H1 (cell line): Measurements from ENCODE around the gene SLX4IP. TPM values are rescaled to one million over a fixed set of nuclear protein-coding genes. Genes with fewer than 3 reads are reported as not detected.

Experiments
- CTCF ChIA-PET: fragments of 300-600 bp; sonication (Branson Sonifier 250); formaldehyde crosslinking; loops from one replicate; lab custom pipeline; 2021; ENCODE audit not compliant: partially characterized antibody; lab: Charles Lee
- POLR2A ChIA-PET: fragments of 300-600 bp; sonication (Branson Sonifier 250); formaldehyde crosslinking; loops from one replicate; lab custom pipeline; 2021; ENCODE audit warnings: inconsistent platforms; ENCODE audit not compliant: partially characterized antibody; lab: Charles Lee
- DNase-seq, 2 experiments: peaks; one replicate each; pipeline versions ENCODE4 v3.0.0 to v3.0.0-alpha.2; 2010 to 2022; ENCODE audit warnings: low spot score in 2 of 2, low read depth in 1 of 2, mixed read lengths in 1 of 2
- FAIRE-seq: peaks from 2 replicates; lab custom pipeline; 2011; peaks lifted over from hg19 to GRCh38; lab: Jason Lieb, UNC
- H2AFZ ChIP-seq: 2 replicates; pipeline ENCODE4 v1.8.1; 2012; ENCODE audit warnings: low read length, inconsistent platforms
- H2AK5ac ChIP-seq: 2 replicates; pipeline ENCODE4 v1.6.1; 2013; ENCODE audit warnings: low read depth, low read length
- H2BK120ac ChIP-seq: replicated peaks from 2 replicates; pipeline ENCODE3; 2013; ENCODE audit warnings: low read depth, low read length, inconsistent platforms
- H2BK12ac ChIP-seq: 2 replicates; pipeline ENCODE4 v1.6.1; 2013; ENCODE audit warnings: low read depth, low read length
- H2BK15ac ChIP-seq: 2 replicates; pipeline ENCODE4 v1.6.1; 2013; ENCODE audit warnings: low read length
- H2BK20ac ChIP-seq: 2 replicates; pipeline ENCODE4 v1.6.1; 2013; ENCODE audit warnings: low read length
- H2BK5ac ChIP-seq: 2 replicates; pipeline ENCODE4 v1.6.1; 2013; ENCODE audit warnings: low read depth, low read length
- H3K14ac ChIP-seq: 2 replicates; pipeline ENCODE4 v1.6.1; 2013; ENCODE audit warnings: inconsistent platforms; ENCODE audit not compliant: insufficient read length
- H3K18ac ChIP-seq: 2 replicates; pipeline ENCODE4 v1.6.1; 2013; ENCODE audit warnings: low read length; ENCODE audit errors: extremely low read depth
- H3K23ac ChIP-seq: 2 replicates; pipeline ENCODE4 v1.6.1; 2013; ENCODE audit warnings: inconsistent platforms; ENCODE audit not compliant: insufficient read length
- H3K23me2 ChIP-seq: 2 replicates; pipeline ENCODE4 v1.6.1; 2013; ENCODE audit warnings: low read depth, low read length
- H3K27ac ChIP-seq: 2 replicates; pipeline ENCODE4 v1.6.1; 2011; ENCODE audit warnings: low read depth, low read length, inconsistent platforms
- H3K27me3 ChIP-seq, 4 experiments: replicated peaks in 1 of 4; 1 replicate in 1 of 4; 2 replicates in 3 of 4; pipeline versions ENCODE4 v1.6.1 to v1.8.1; 2011 to 2013; ENCODE audit warnings: low read length in 3 of 4, mild to moderate bottlenecking in 3 of 4, inconsistent platforms in 2 of 4, mixed read lengths in 2 of 4, moderate library complexity in 1 of 4; ENCODE audit not compliant: control insufficient read depth in 3 of 4, insufficient read depth in 3 of 4; ENCODE audit errors: extremely low read depth in 1 of 4
- H3K36me3 ChIP-seq, 4 experiments: 2 replicates each; pipeline versions ENCODE4 v1.6.1 to v1.8.1; 2011 to 2013; ENCODE audit warnings: mild to moderate bottlenecking in 4 of 4, low read length in 3 of 4, moderate library complexity in 2 of 4, control low read depth in 1 of 4, inconsistent platforms in 1 of 4; ENCODE audit not compliant: insufficient read depth in 4 of 4, control insufficient read depth in 2 of 4
- H3K4ac ChIP-seq: replicated peaks from 2 replicates; pipeline ENCODE3; 2013; ENCODE audit warnings: low read length, low read depth, mixed read lengths, inconsistent platforms; ENCODE audit not compliant: insufficient read length
- H3K4me1 ChIP-seq, 4 experiments: replicated peaks in 1 of 4; 1 replicate in 1 of 4; 2 replicates in 3 of 4; pipeline versions ENCODE4 v1.6.1 to v1.8.1; 2011 to 2013; ENCODE audit warnings: low read length in 3 of 4, inconsistent platforms in 2 of 4, mixed read lengths in 1 of 4; ENCODE audit not compliant: insufficient read depth in 4 of 4, control insufficient read depth in 3 of 4
- H3K4me2 ChIP-seq, 2 experiments: 2 replicates each; pipeline versions ENCODE4 v1.6.1 to v1.8.1; 2011 to 2013; ENCODE audit warnings: low read depth in 2 of 2, low read length in 2 of 2, control low read depth in 1 of 2, inconsistent platforms in 1 of 2, mild to moderate bottlenecking in 1 of 2; ENCODE audit not compliant: insufficient read depth in 1 of 2
- H3K4me3 ChIP-seq, 4 experiments: fragments of 200-600, 300-600 bp in 1 of 4; sonication (generic), shearing (Covaris generic), sonication (Bioruptor Twin) in 1 of 4; 2 replicates each; pipeline versions ENCODE4 v1.5.1 to v1.8.1; 2011 to 2016; ENCODE audit warnings: low read length in 4 of 4, low read depth in 3 of 4, control low read depth in 2 of 4, inconsistent platforms in 2 of 4, mild to moderate bottlenecking in 2 of 4, mixed read lengths in 1 of 4, moderate library complexity in 1 of 4; ENCODE audit not compliant: insufficient read depth in 2 of 4; ENCODE audit errors: extremely low read depth in 1 of 4
- H3K56ac ChIP-seq: replicated peaks from 2 replicates; pipeline ENCODE3; 2013; ENCODE audit warnings: low read depth, mild to moderate bottlenecking, mixed read lengths, low read length, inconsistent platforms; ENCODE audit not compliant: insufficient read length
- H3K79me1 ChIP-seq: 2 replicates; pipeline ENCODE4 v1.6.1; 2013; ENCODE audit warnings: low read depth, low read length, control low read depth
- H3K79me2 ChIP-seq, 2 experiments: 2 replicates each; pipeline versions ENCODE4 v1.6.1 to v1.8.1; 2012 to 2013; ENCODE audit warnings: low read length in 2 of 2, mild to moderate bottlenecking in 2 of 2, inconsistent platforms in 1 of 2; ENCODE audit not compliant: insufficient read depth in 2 of 2, control insufficient read depth in 1 of 2
- H3K9ac ChIP-seq, 4 experiments: replicated peaks in 1 of 4; 1 replicate in 1 of 4; 2 replicates in 3 of 4; pipeline versions ENCODE4 v1.6.1 to v1.8.1; 2011 to 2013; ENCODE audit warnings: low read depth in 3 of 4, low read length in 3 of 4, control low read depth in 2 of 4, mild to moderate bottlenecking in 2 of 4, moderate library complexity in 2 of 4, inconsistent platforms in 1 of 4; ENCODE audit errors: extremely low read depth in 1 of 4
- H3K9me3 ChIP-seq, 2 experiments: 2 replicates each; pipeline versions ENCODE4 v1.6.1 to v1.8.1; 2012 to 2013; ENCODE audit warnings: mild to moderate bottlenecking in 2 of 2, moderate library complexity in 2 of 2, control low read depth in 1 of 2, inconsistent platforms in 1 of 2, low read depth in 1 of 2, low read length in 1 of 2, mixed read lengths in 1 of 2; ENCODE audit not compliant: insufficient read depth in 2 of 2
- H4K20me1 ChIP-seq, 2 experiments: replicated peaks in 1 of 2; 2 replicates each; pipeline versions ENCODE3 to v1.8.1; 2011 to 2013; ENCODE audit warnings: inconsistent platforms in 2 of 2, low read length in 2 of 2, mild to moderate bottlenecking in 1 of 2; ENCODE audit not compliant: insufficient read depth in 2 of 2, control insufficient read depth in 1 of 2
- H4K5ac ChIP-seq: 2 replicates; pipeline ENCODE4 v1.6.1; 2013; ENCODE audit warnings: low read length, low read depth, mixed read lengths, inconsistent platforms; ENCODE audit not compliant: insufficient read length
- H4K8ac ChIP-seq: 2 replicates; pipeline ENCODE4 v1.8.0; 2013; ENCODE audit warnings: mild to moderate bottlenecking, moderate library complexity, low read length, inconsistent platforms; ENCODE audit not compliant: insufficient read depth; ENCODE audit errors: extremely low read depth
- H4K91ac ChIP-seq: replicated peaks from 2 replicates; pipeline ENCODE3; 2013; ENCODE audit warnings: low read length, mixed read lengths, inconsistent platforms; ENCODE audit not compliant: insufficient read length
- CBX5 ChIP-seq: fragments of 300-800, 300-1000 bp; sonication (generic); IDR thresholded peaks from 2 replicates; pipeline ENCODE4 v1.7.1; 2016; ENCODE audit warnings: antibody characterized with exemption, low read length, low read depth
- EGR1 ChIP-seq: IDR thresholded peaks from 2 replicates; pipeline ENCODE4 v1.6.1; 2011; ENCODE audit warnings: low read depth, low read length, borderline replicate concordance
- EZH2 ChIP-seq: fragments of 200-600 bp; sonication (generic); IDR thresholded peaks from 2 replicates; pipeline ENCODE4 v1.7.1; 2012; ENCODE audit warnings: low read depth, mild to moderate bottlenecking, moderate library complexity, low read length, inconsistent platforms; ENCODE audit not compliant: severe bottlenecking
- GABPA ChIP-seq: IDR thresholded peaks from 2 replicates; pipeline ENCODE4 v1.6.1; 2011; ENCODE audit warnings: mild to moderate bottlenecking, low read length, moderate library complexity, borderline replicate concordance; ENCODE audit not compliant: insufficient read depth
- MAFK ChIP-seq: IDR thresholded peaks from 2 replicates; pipeline ENCODE4 v1.6.1; 2012; ENCODE audit warnings: low read depth, mild to moderate bottlenecking, improper control_type of control experiment, low read length
- RAD21 ChIP-seq, 2 experiments: IDR thresholded peaks in 1 of 2; conservative IDR thresholded peaks in 1 of 2; 2 replicates each; pipeline ENCODE4 v1.6.1; 2011; ENCODE audit warnings: low read depth in 2 of 2, low read length in 2 of 2, improper control_type of control experiment in 1 of 2, inconsistent platforms in 1 of 2, mild to moderate bottlenecking in 1 of 2, moderate library complexity in 1 of 2
- RFX5 ChIP-seq: IDR thresholded peaks from 2 replicates; pipeline ENCODE4 v1.6.1; 2011; ENCODE audit warnings: low read depth, low read length, improper control_type of control experiment, borderline replicate concordance
- SIN3A ChIP-seq, 2 experiments: IDR thresholded peaks in 1 of 2; conservative IDR thresholded peaks in 1 of 2; 2 replicates each; pipeline ENCODE4 v1.6.1; 2011 to 2012; ENCODE audit warnings: low read length in 2 of 2, improper control_type of control experiment in 1 of 2, low read depth in 1 of 2, mild to moderate bottlenecking in 1 of 2
- SIX5 ChIP-seq: IDR thresholded peaks from 2 replicates; pipeline ENCODE4 v1.6.1; 2011; ENCODE audit warnings: mild to moderate bottlenecking, low read depth, low read length
- USF2 ChIP-seq: IDR thresholded peaks from 2 replicates; pipeline ENCODE4 v1.6.1; 2011; ENCODE audit warnings: low read length, improper control_type of control experiment
- WGBS, 2 experiments: shearing (Covaris generic) in 1 of 2; methylation state at CpG; one replicate each; pipeline versions ENCODE4 v1.1.6 to v1.1.7; 2013 to 2015; ENCODE audit warnings: low lambda C conversion rate in 2 of 2, mixed read lengths in 2 of 2, inconsistent platforms in 1 of 2, low coverage in 1 of 2, missing lambda C conversion rate in 1 of 2; ENCODE audit not compliant: insufficient replicate concordance in 2 of 2, insufficient coverage in 1 of 2, insufficient read length in 1 of 2; ENCODE audit errors: extremely low coverage in 1 of 2, missing lambda C conversion rate in 1 of 2; 5-methylcytosine and 5-hydroxymethylcytosine counted together
- polyA plus RNA-seq, 7 experiments: library from polyadenylated mRNA; depleted of rRNA in 3 of 7; stranded (reverse) in 5 of 7; unstranded in 2 of 7; fragments of >200 nt in 5 of 7; fragments of 200-250 nt in 2 of 7; gene quantifications; 1 replicate in 5 of 7; 2 replicates in 1 of 7; 4 replicates in 1 of 7; pipeline versions ENCODE4 v1.2.1 to v1.2.3, GENCODE V29; 2011 to 2013; ENCODE audit warnings: missing spikeins in 2 of 7, mixed read lengths in 2 of 7
- total RNA-seq: library from RNA; stranded (reverse); fragmentation: NEBNext Ultra II Directional; extraction: Animal tissue kit (Norgen Biotek cat#: 25700); gene quantifications from 2 replicates; pipeline ENCODE4 v1.2.1, GENCODE V29; 2021
- TF ChIP-seq, protein P1 (sequence below): IDR thresholded peaks from 2 replicates; pipeline ENCODE4 v1.6.1; 2012; ENCODE audit warnings: inconsistent platforms

Gene SLX4IP
- total and polyA plus RNA-seq, 2 of the 8 experiments (the other 6 are each of a cell fraction or from before 2014, with no cell fraction given): 2.4 to 8.7 TPM

GRCh38 chr20:10646006-10646405 lies 210.9 kb downstream of the SLX4IP start:
- Histone ChIP-seq H3K4me2 (no peak overlapping the region), H3K56ac (no peak overlapping the region), H4K20me1 (peaks cover 0 to 11% of the 10 kb centered on the region in 2 experiments), H3K79me2 (peaks cover 0 to 4% of the 10 kb centered on the region in 2 experiments; a peak in 1 of 4 replicates), H3K23ac (no peak overlapping the region), H4K91ac (no peak overlapping the region), H3K27ac (no peak overlapping the region), H2BK5ac (no peak overlapping the region), H3K14ac (no peak overlapping the region), H3K23me2 (no peaks in the 10 kb centered on the region), H2BK15ac (no peak overlapping the region), H3K4me1 (peaks cover 4 to 17% (median 11%) of the 10 kb centered on the region in 4 experiments; a peak in 6 of 7 replicates), H2BK20ac (no peak overlapping the region), H3K4ac (no peak overlapping the region), H3K79me1 (no peaks in the 10 kb centered on the region), H3K9me3 (no peaks in the 10 kb centered on the region), H3K36me3 (peaks cover 40 to 100% (median 81%) of the 10 kb centered on the region in 4 experiments), H2AFZ (no peak overlapping the region), H3K27me3 (no peaks in the 10 kb centered on the region), H2BK12ac (no peak overlapping the region), H2AK5ac (no peak overlapping the region), H4K5ac (no peak overlapping the region), H4K8ac (no peak overlapping the region), H2BK120ac (no peak overlapping the region), H3K4me3 (no peak overlapping the region), H3K18ac (no peak overlapping the region), H3K9ac (no peak overlapping the region)
- FAIRE-seq: no peak
- DNase-seq: no peak
- WGBS, 2 experiments: 91% methylated on average over 4 of the region's 4 CpGs; no CpG with 5 or more reads in 1 of the 2 experiments
- CTCF ChIA-PET: interaction anchor here (0.9 to 1.8 kb wide), 3 partner anchors 14 to 25 kb away, joined by 3 to 4 read pairs (median 4); no protein-coding TSS in a partner anchor
- POLR2A ChIA-PET: interaction anchor here (1.0 kb wide), 1 partner anchor 8 kb away, joined by 3 read pairs; no protein-coding TSS in a partner anchor
- no peak for TF ChIP-seq EGR1
- no peak for TF ChIP-seq USF2
- TF ChIP-seq MAFK: no peak
- TF ChIP-seq RFX5: no peak
- TF ChIP-seq RAD21 (IDR thresholded peaks at IDR 0.05 in 1 of 2, conservative IDR thresholded peaks at IDR 0.05 in 1 of 2; ENCODE audit: low read depth in 2 of 2, low read length in 2 of 2): no peak
- TF ChIP-seq EZH2: no peak
- TF ChIP-seq, protein P1, sequence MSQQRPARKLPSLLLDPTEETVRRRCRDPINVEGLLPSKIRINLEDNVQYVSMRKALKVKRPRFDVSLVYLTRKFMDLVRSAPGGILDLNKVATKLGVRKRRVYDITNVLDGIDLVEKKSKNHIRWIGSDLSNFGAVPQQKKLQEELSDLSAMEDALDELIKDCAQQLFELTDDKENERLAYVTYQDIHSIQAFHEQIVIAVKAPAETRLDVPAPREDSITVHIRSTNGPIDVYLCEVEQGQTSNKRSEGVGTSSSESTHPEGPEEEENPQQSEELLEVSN: no peak
- no peak for TF ChIP-seq GABPA
- no peak for TF ChIP-seq SIX5
- TF ChIP-seq CBX5: no peak
- TF ChIP-seq SIN3A (conservative IDR thresholded peaks at IDR 0.05 in 1 of 2, IDR thresholded peaks at IDR 0.05 in 1 of 2; ENCODE audit: low read depth in 1 of 2, low read length in 2 of 2): no peak
